Measurements from ENCODE around the gene MRPS27. TPM values are rescaled to one million over a fixed set of nuclear protein-coding genes. Genes with fewer than 3 reads are reported as not detected.
"Not testable (repeated sequence)": the region's sequence is repeated elsewhere in the genome, so short reads cannot be mapped to it uniquely, and the experiment has no call there.

Gene MRPS27
- total and polyA plus RNA-seq, 5 experiments from 2014 or later: 31.7 to 48.5 (median 43.6) TPM

- Mint-ChIP-seq H3K9me3 (no peaks in the 10 kb centered on the region), H3K4me1 (peaks cover 5 to 39% (median 36%) of the 10 kb centered on the region in 4 donors), H3K27me3 (no peaks in the 10 kb centered on the region), H3K4me3 (no peak overlapping the region), H3K36me3 (peaks cover 0 to 48% (median 3%) of the 10 kb centered on the region in 3 donors), H3K27ac (peak overlapping the region in 3 of 10 donors; percentile 11 to 47 (median 38))
- DNase-seq (no peak), ATAC-seq (no peak)
- POLR2A ChIA-PET: no interaction called here
Measured at GRCh38 chr5:72314571-72315172, 5.4 kb downstream of the MRPS27 start.

GRCh38 chr5:72313141-72313540 lies 6.9 kb downstream of the MRPS27 start:
- POLR2A ChIA-PET: no interaction called here
- Mint-ChIP-seq H3K9me3 (no peaks in the 10 kb centered on the region), H3K27me3 (no peaks in the 10 kb centered on the region), H3K4me1 (peaks cover 7 to 33% (median 31%) of the 10 kb centered on the region in 4 donors), H3K27ac (peak overlapping the region in 1 of 10 donors; percentile 66), H3K4me3 (no peak overlapping the region), H3K36me3 (peaks cover 0 to 49% (median 3%) of the 10 kb centered on the region in 3 donors)
- no peak for DNase-seq
- no peak for ATAC-seq

GRCh38 chr5:72308853-72309191 lies 11.2 kb downstream of the MRPS27 start:
- DNase-seq (no peak), ATAC-seq (no peak)
- Mint-ChIP-seq H3K27me3 (no peaks in the 10 kb centered on the region), H3K4me3 (peak overlapping the region; percentile 80 to 95 (median 90)), H3K9me3 (no peaks in the 10 kb centered on the region), H3K4me1 (peaks cover 17 to 39% (median 32%) of the 10 kb centered on the region in 4 donors), H3K36me3 (peaks cover 0 to 35% (median 0%) of the 10 kb centered on the region in 3 donors), H3K27ac (peak overlapping the region; percentile 82 to 96 (median 92))
- POLR2A ChIA-PET: interaction anchor here (0.7 to 3.3 kb wide), 3 partner anchors 11 to 1191 kb away, joined by 3 to 50 read pairs (median 3); partner anchors contain the start of genes MRPS27 and PTCD2

- DNase-seq: peak; percentile 92 to 96 (median 94)
- H3K27me3 Mint-ChIP-seq: no peaks in the 10 kb centered on the region
- POLR2A ChIA-PET: interaction anchor here (0.7 to 3.3 kb wide), 3 partner anchors 12 to 1192 kb away, joined by 3 to 50 read pairs (median 3); partner anchors contain the start of genes MRPS27 and PTCD2
- H3K4me3 Mint-ChIP-seq: peak overlapping the region; percentile 80 to 95 (median 90)
- no peaks in the 10 kb centered on the region for H3K9me3 Mint-ChIP-seq
- peak overlapping the region; percentile 82 to 96 (median 92) for H3K27ac Mint-ChIP-seq
- H3K36me3 Mint-ChIP-seq: peaks cover 0 to 31% (median 0%) of the 10 kb centered on the region in 3 donors
- peak; percentile 95 to 96 for ATAC-seq
- peaks cover 15 to 35% (median 31%) of the 10 kb centered on the region in 4 donors for H3K4me1 Mint-ChIP-seq
Measured at GRCh38 chr5:72307968-72308852, 11.8 kb downstream of the MRPS27 start.

- H3K9me3 Mint-ChIP-seq: no peaks in the 10 kb centered on the region
- peak overlapping the region; percentile 80 to 95 (median 90) for H3K4me3 Mint-ChIP-seq
- no peak for DNase-seq
- POLR2A ChIA-PET: interaction anchor here (1.3 to 3.3 kb wide), 2 partner anchors 12 to 1192 kb away, joined by 3 to 50 read pairs; partner anchors contain the start of genes MRPS27 and PTCD2
- peaks cover 13 to 37% (median 34%) of the 10 kb centered on the region in 4 donors for H3K4me1 Mint-ChIP-seq
- H3K27me3 Mint-ChIP-seq: no peaks in the 10 kb centered on the region
- peaks cover 0 to 26% (median 0%) of the 10 kb centered on the region in 3 donors for H3K36me3 Mint-ChIP-seq
- H3K27ac Mint-ChIP-seq: peak overlapping the region; percentile 82 to 96 (median 92)
- ATAC-seq: no peak
Measured at GRCh38 chr5:72307573-72307967, 12.5 kb downstream of the MRPS27 start.

GRCh38 chr5:72305194-72306142 lies 14.6 kb downstream of the MRPS27 start:
- Mint-ChIP-seq H3K27me3 (no peaks in the 10 kb centered on the region), H3K9me3 (no peaks in the 10 kb centered on the region), H3K4me3 (peak overlapping the region in 2 of 10 donors; percentile 2 to 4), H3K27ac (peak overlapping the region in 6 of 10 donors; percentile 27 to 74 (median 64)), H3K36me3 (peaks cover 0 to 17% (median 2%) of the 10 kb centered on the region in 3 donors), H3K4me1 (peaks cover 15 to 53% (median 39%) of the 10 kb centered on the region in 4 donors)
- POLR2A ChIA-PET: interaction anchor here (1.1 kb wide), 1 partner anchor 15 kb away, joined by 3 read pairs; the partner anchor contains the start of genes MRPS27 and PTCD2
- ATAC-seq (no peak), DNase-seq (no peak)

GRCh38 chr5:72302171-72302570 lies 17.9 kb downstream of the MRPS27 start:
- H3K27me3 Mint-ChIP-seq: no peaks in the 10 kb centered on the region
- H3K4me3 Mint-ChIP-seq: no peak overlapping the region
- H3K9me3 Mint-ChIP-seq: no peaks in the 10 kb centered on the region
- ATAC-seq (no peak), DNase-seq (no peak)
- H3K27ac Mint-ChIP-seq: peak overlapping the region in 1 of 10 donors; percentile 76
- POLR2A ChIA-PET: no interaction called here
- H3K4me1 Mint-ChIP-seq: peaks cover 17 to 67% (median 45%) of the 10 kb centered on the region in 4 donors
- peaks cover 0 to 25% (median 4%) of the 10 kb centered on the region in 3 donors for H3K36me3 Mint-ChIP-seq

- POLR2A ChIA-PET: no interaction called here
- Mint-ChIP-seq H3K27me3 (no peaks in the 10 kb centered on the region), H3K9me3 (no peaks in the 10 kb centered on the region), H3K36me3 (peaks cover 0 to 29% (median 9%) of the 10 kb centered on the region in 3 donors), H3K27ac (no peak overlapping the region), H3K4me1 (peaks cover 17 to 68% (median 43%) of the 10 kb centered on the region in 4 donors), H3K4me3 (peak overlapping the region in 1 of 10 donors; percentile 17)
- no peak for ATAC-seq
- DNase-seq: no peak
Measured at GRCh38 chr5:72301557-72301956, 18.5 kb downstream of the MRPS27 start.

- DNase-seq (no peak), ATAC-seq (no peak)
- Mint-ChIP-seq H3K36me3 (peaks cover 0 to 36% (median 14%) of the 10 kb centered on the region in 3 donors), H3K9me3 (no peaks in the 10 kb centered on the region), H3K4me1 (peaks cover 17 to 71% (median 42%) of the 10 kb centered on the region in 4 donors), H3K27ac (peak overlapping the region in 1 of 10 donors; percentile 55), H3K4me3 (no peak overlapping the region), H3K27me3 (no peaks in the 10 kb centered on the region)
- POLR2A ChIA-PET: no interaction called here
Measured at GRCh38 chr5:72300590-72301339, 19.3 kb downstream of the MRPS27 start.

- H3K36me3 Mint-ChIP-seq: peaks cover 0 to 54% (median 25%) of the 10 kb centered on the region in 3 donors
- DNase-seq (no peak), ATAC-seq (no peak)
- H3K27me3 Mint-ChIP-seq: no peaks in the 10 kb centered on the region
- H3K9me3 Mint-ChIP-seq: no peaks in the 10 kb centered on the region
- H3K27ac Mint-ChIP-seq: no peak overlapping the region
- no peak overlapping the region for H3K4me3 Mint-ChIP-seq
- H3K4me1 Mint-ChIP-seq: peaks cover 11 to 67% (median 30%) of the 10 kb centered on the region in 4 donors
- POLR2A ChIA-PET: no interaction called here
Measured at GRCh38 chr5:72298711-72299110, 21.3 kb downstream of the MRPS27 start.

GRCh38 chr5:72298136-72298535 lies 21.9 kb downstream of the MRPS27 start:
- POLR2A ChIA-PET, DNase-seq, ATAC-seq, H3K9me3 Mint-ChIP-seq, H3K27me3 Mint-ChIP-seq: not testable (repeated sequence)
- peaks cover 0 to 57% (median 28%) of the 10 kb centered on the region in 3 donors for H3K36me3 Mint-ChIP-seq
- H3K27ac Mint-ChIP-seq: peak overlapping the region in 2 of 10 donors; percentile 67 to 75
- peaks cover 11 to 72% (median 30%) of the 10 kb centered on the region in 4 donors for H3K4me1 Mint-ChIP-seq
- H3K4me3 Mint-ChIP-seq: peak overlapping the region in 1 of 10 donors; percentile 29
